Kidney (tissue), 14 donors: Measurements from ENCODE around the gene WWC2. TPM values are rescaled to one million over a fixed set of nuclear protein-coding genes. Genes with fewer than 3 reads are reported as not detected.

Experiments
- DNase-seq, 5 donors: peaks; one replicate each; pipeline ENCODE4 v3.0.0-alpha.2; 2013 to 2020
- FAIRE-seq: peaks from 2 replicates; lab custom pipeline; 2012; peaks lifted over from hg19 to GRCh38; lab: Jason Lieb, UNC
- H3K27ac ChIP-seq, 2 donors: one replicate each; pipeline ENCODE4 v1.7.0; 2013; ENCODE audit warnings: low read depth in 2 of 2, low read length in 2 of 2, inconsistent platforms in 1 of 2
- H3K27me3 ChIP-seq: one replicate; pipeline ENCODE4 v1.7.1; 2013; ENCODE audit warnings: low read length, inconsistent platforms; ENCODE audit not compliant: control insufficient read depth, insufficient read depth
- H3K36me3 ChIP-seq, 3 donors: one replicate each; pipeline versions ENCODE4 v1.7.0 to v1.7.1; 2013; ENCODE audit warnings: low read length in 3 of 3, control low read depth in 1 of 3, inconsistent platforms in 1 of 3; ENCODE audit not compliant: insufficient read depth in 3 of 3, control insufficient read depth in 2 of 3
- H3K4me1 ChIP-seq, 3 donors: one replicate each; pipeline versions ENCODE4 v1.7.0 to v1.7.1; 2013; ENCODE audit warnings: low read length in 3 of 3, inconsistent platforms in 1 of 3, low read depth in 1 of 3; ENCODE audit not compliant: control insufficient read depth in 2 of 3, insufficient read depth in 2 of 3
- H3K4me3 ChIP-seq, 3 donors: one replicate each; pipeline versions ENCODE4 v1.7.0 to v1.8.1; 2013; ENCODE audit warnings: low read length in 3 of 3, control low read depth in 1 of 3, inconsistent platforms in 1 of 3
- H3K9ac ChIP-seq, 3 donors: one replicate each; pipeline versions ENCODE4 v1.7.0 to v1.7.1; 2013; ENCODE audit warnings: low read length in 3 of 3, control low read depth in 1 of 3, inconsistent platforms in 1 of 3
- H3K9me3 ChIP-seq, 3 donors: one replicate each; pipeline versions ENCODE4 v1.7.0 to v1.7.1; 2013; ENCODE audit warnings: low read length in 3 of 3, control low read depth in 1 of 3, inconsistent platforms in 1 of 3; ENCODE audit not compliant: control insufficient read depth in 2 of 3, insufficient read depth in 1 of 3
- intact Hi-C: fragments of 100-400 bp; cut with DNase I; formaldehyde crosslinking; loops from one replicate; pipeline ENCODE4 v1.11.1; 2022
- polyA plus RNA-seq: library from polyadenylated mRNA; stranded (reverse); fragments of 350-450 nt; fragmentation: Illumina TruSeq; extraction: RNeasy Lipid Tissue Mini Kit (QIAGEN cat#74804); gene quantifications from one replicate; pipeline ENCODE4 v1.2.3, GENCODE V29; 2014; ENCODE audit warnings: low read depth, low replicate concordance; ENCODE audit not compliant: insufficient read depth
- total RNA-seq: library from RNA; stranded (reverse); fragmentation: NEBNext Ultra II Directional; extraction: Animal tissue kit (Norgen Biotek cat#: 25700); gene quantifications from one replicate; pipeline ENCODE4 v1.2.1, GENCODE V29; 2021
- TF ChIP-seq, protein P1 (sequence below): IDR thresholded peaks from 3 replicates; pipeline ENCODE4 v1.5.1; 2012; ENCODE audit warnings: mild to moderate bottlenecking, moderate library complexity, borderline replicate concordance; ENCODE audit not compliant: insufficient read depth; ENCODE audit errors: extremely low read depth
- donor health status: control.
- donor health status: control.
- donor health status: control.
- donor health status: control.
- donor health status: control.
- donor health status: DM: yes; HTN: yes; CAD: no.
- donor health status: Normal renal cell carcinoma (clear cell type).

WWC2 gene
- total and polyA plus RNA-seq, 2 donors from 2014 or later: 10.1 to 59.6 TPM

DNA sequence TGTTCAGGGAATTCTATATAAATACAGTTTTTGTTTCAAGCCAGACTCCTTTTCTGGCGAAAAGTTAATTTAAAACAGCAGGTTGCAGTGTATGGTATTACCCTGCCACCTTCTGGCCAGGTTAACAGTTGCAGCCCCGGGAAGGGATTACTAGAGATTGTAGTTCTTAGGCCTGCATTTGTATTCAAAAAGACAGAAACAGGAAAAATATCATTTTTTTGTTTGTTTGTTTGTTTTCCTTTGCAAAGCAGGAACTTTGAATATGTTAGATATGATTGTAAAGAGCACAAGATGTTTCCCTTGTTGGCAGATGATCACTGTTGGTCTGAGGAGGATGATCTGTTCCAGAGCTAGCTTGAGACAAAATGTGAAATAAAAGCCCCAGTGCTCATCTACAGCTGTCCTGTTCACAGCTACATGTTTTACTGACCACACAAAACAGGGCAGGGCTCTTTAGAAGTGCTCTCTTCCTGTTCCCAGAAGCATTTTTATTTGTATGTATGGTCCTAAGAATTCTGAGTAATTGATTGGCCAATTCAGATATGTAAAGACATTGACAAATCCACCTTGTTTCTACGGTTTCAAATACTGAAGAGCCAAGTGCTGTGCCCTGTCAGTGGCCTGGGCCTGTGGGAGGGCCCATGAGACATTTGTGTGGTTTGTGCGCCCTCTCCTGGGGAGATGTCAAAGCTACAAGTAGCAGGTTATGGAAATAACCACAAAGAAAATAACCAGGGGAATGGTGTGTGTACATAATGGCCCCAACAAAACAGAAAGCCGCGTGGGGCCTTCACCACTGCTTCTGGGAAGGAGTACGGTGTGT lies 163.1 kb downstream of the WWC2 start:
- DNase-seq (peak; percentile 81 to 89 (median 85)), FAIRE-seq (peak; percentile 3)
- intact Hi-C loops: loop anchor here (5.0 kb wide), 1 partner anchor 325 kb away; no protein-coding TSS in a partner anchor
- TF ChIP-seq, protein P1, sequence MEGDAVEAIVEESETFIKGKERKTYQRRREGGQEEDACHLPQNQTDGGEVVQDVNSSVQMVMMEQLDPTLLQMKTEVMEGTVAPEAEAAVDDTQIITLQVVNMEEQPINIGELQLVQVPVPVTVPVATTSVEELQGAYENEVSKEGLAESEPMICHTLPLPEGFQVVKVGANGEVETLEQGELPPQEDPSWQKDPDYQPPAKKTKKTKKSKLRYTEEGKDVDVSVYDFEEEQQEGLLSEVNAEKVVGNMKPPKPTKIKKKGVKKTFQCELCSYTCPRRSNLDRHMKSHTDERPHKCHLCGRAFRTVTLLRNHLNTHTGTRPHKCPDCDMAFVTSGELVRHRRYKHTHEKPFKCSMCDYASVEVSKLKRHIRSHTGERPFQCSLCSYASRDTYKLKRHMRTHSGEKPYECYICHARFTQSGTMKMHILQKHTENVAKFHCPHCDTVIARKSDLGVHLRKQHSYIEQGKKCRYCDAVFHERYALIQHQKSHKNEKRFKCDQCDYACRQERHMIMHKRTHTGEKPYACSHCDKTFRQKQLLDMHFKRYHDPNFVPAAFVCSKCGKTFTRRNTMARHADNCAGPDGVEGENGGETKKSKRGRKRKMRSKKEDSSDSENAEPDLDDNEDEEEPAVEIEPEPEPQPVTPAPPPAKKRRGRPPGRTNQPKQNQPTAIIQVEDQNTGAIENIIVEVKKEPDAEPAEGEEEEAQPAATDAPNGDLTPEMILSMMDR: peak; percentile 92
- Histone ChIP-seq H3K4me3 (no peak overlapping the region), H3K36me3 (peaks cover 14 to 48% (median 23%) of the 10 kb centered on the region in 3 donors), H3K27me3 (no peaks in the 10 kb centered on the region), H3K27ac (peak overlapping the region in 1 of 2 donors; percentile 57), H3K9ac (peak overlapping the region in 2 of 3 donors; percentile 47 to 49), H3K9me3 (no peaks in the 10 kb centered on the region), H3K4me1 (peaks cover 0 to 8% (median 4%) of the 10 kb centered on the region in 3 donors)

DNA sequence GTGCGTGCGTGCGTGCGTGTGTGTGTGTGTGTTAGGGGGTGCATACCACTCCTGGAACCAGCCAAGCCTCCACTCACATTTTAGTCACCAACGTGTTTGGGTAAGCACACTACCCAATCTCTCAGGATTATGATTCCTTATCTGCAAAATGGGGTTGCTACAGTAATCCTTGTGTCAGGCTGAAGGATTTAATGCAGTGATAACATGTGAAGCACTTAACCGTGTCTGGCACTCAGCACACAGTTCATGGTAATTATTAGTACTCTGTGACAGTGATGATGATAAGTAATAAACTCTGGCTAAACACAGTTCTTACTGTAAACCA lies 163.7 kb downstream of the WWC2 start:
- Histone ChIP-seq H3K27me3 (no peaks in the 10 kb centered on the region), H3K9ac (peak overlapping the region in 1 of 3 donors; percentile 47), H3K4me3 (no peak overlapping the region), H3K9me3 (no peaks in the 10 kb centered on the region), H3K27ac (peak overlapping the region in 1 of 2 donors; percentile 57), H3K36me3 (peaks cover 17 to 53% (median 25%) of the 10 kb centered on the region in 3 donors), H3K4me1 (peaks cover 0 to 8% (median 4%) of the 10 kb centered on the region in 3 donors)
- FAIRE-seq (no peak), DNase-seq (no peak)
- intact Hi-C loops: loop anchor here (5.0 kb wide), 1 partner anchor 325 kb away; no protein-coding TSS in a partner anchor
- TF ChIP-seq, protein P1: no peak

- no peak for DNase-seq
- Histone ChIP-seq H3K27me3 (no peaks in the 10 kb centered on the region), H3K9me3 (no peaks in the 10 kb centered on the region), H3K4me1 (peaks cover 0 to 8% (median 4%) of the 10 kb centered on the region in 3 donors), H3K27ac (no peak overlapping the region), H3K9ac (no peak overlapping the region), H3K4me3 (no peak overlapping the region), H3K36me3 (peaks cover 17 to 59% (median 25%) of the 10 kb centered on the region in 3 donors)
- intact Hi-C loops: loop anchor here (5.0 kb wide), 1 partner anchor 327 kb away; no protein-coding TSS in a partner anchor
- TF ChIP-seq, protein P1: no peak
- no peak for FAIRE-seq
Observed at GRCh38 chr4:183263787-183264386, 164.8 kb downstream of the WWC2 start.
